Epithelial cell of esophagus (primary cell): ENCODE results near the gene INHBB.

Source experiments
- DNase-seq: peaks from one replicate; pipeline ENCODE4 v3.0.0; 2010; ENCODE audit warnings: low read depth
- H3K4me3 ChIP-seq: 2 replicates; pipeline ENCODE4 v1.5.1; 2011; ENCODE audit warnings: mild to moderate bottlenecking, low read length, control low read depth
- TF ChIP-seq, protein P1 (sequence below): IDR thresholded peaks from 2 replicates; pipeline ENCODE4 v1.5.1; 2011; ENCODE audit warnings: low read depth, mild to moderate bottlenecking, low read length, control low read depth, inconsistent platforms; ENCODE audit not compliant: insufficient read depth; ENCODE audit errors: missing control alignments

The INHBB gene

DNA sequence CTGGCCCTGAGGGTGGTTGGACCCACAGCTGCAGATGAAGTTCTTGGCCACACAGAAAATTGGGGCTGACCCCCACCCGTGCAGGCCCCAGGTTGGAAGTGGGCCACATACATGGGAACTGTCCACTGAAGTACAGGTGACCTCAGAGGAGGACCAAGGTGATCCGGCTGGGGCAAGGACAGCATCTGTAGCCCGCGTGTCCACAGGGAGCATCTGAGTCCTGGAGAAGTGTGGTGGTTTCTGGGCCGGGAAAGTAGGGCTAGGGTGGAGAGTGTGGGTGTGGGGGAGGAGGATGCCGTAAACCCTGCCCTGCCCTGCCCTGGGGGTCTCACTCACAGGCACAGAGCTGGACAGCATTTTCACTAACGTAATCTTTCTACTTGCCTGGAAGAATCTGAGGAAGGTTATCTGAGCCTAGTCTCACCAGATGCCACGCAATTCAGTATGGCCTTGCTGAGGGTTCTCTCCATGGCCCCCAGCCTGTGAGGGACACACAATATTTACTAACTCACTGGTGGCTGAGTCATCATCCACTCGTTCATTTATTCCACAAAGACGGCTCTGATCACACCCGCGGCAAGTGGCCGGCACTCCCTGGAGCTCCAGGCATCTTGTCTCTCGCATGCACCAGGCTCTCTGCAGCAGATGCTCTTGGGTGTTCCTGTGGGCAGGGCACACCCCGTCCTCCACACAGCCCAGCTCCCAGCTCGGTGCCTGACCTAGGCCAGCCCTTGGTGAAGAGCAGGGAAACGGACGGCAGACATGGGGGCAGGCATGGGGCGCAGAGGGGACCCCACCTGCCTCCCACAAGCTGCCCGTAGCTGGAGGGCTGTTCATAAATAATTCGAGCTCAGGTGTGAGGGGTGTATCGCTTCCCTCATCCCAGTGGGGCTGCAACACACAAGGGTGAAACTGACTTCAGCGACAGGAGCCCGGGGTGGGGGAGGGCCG is 51.2 kb downstream of the INHBB start:
- no peak overlapping the region for H3K4me3 ChIP-seq
- TF ChIP-seq, protein P1, sequence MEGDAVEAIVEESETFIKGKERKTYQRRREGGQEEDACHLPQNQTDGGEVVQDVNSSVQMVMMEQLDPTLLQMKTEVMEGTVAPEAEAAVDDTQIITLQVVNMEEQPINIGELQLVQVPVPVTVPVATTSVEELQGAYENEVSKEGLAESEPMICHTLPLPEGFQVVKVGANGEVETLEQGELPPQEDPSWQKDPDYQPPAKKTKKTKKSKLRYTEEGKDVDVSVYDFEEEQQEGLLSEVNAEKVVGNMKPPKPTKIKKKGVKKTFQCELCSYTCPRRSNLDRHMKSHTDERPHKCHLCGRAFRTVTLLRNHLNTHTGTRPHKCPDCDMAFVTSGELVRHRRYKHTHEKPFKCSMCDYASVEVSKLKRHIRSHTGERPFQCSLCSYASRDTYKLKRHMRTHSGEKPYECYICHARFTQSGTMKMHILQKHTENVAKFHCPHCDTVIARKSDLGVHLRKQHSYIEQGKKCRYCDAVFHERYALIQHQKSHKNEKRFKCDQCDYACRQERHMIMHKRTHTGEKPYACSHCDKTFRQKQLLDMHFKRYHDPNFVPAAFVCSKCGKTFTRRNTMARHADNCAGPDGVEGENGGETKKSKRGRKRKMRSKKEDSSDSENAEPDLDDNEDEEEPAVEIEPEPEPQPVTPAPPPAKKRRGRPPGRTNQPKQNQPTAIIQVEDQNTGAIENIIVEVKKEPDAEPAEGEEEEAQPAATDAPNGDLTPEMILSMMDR, result no peak
- DNase-seq, result peak; percentile 34

DNA sequence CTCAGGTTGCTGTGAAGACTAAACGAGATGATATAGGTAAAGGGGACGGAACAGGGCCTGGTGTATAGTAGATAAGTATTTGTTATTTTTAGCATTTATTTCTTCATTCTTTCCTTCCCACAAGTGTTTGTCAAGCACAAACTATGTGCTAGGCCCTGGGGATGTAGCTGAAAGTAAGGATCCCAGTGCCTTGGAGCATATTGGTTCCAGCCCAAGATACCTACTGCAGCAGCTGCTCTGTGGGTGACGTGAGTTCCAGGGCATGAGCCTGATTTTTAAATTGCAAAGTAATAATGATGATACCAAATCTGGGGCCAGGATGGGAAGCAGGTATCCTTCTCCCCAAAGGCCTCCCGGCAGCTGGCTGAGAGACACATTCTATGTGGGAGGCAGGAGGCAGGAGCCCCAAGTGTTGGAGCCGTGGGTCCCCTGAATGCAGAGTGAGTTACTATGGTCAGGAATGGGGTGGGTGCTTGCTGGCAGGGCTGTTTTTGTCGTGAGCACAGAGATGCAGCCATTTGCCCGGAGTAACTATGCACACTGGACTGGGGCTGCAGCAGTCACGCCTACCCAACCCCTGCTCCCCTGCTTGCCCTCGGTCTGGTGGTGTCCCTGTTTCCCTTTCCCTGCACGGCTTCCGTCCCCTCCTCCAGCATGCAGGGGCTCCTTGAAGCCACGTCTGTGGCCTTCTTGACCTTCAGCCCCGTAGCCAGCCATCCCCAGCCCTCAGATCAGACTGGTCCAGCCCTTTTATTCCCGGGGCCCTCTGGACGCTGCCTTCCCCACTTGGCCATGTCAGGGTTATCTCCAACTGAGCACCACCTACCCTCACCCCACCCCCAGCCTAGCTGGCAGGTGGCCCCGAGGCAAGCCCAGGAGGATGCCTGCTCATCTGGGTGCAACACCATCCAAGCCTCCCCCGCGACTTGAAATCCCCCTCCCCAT is 52.4 kb downstream of the INHBB start:
- DNase-seq, result peak; percentile 37
- no peak overlapping the region for H3K4me3 ChIP-seq
- TF ChIP-seq, protein P1, result no peak

DNA sequence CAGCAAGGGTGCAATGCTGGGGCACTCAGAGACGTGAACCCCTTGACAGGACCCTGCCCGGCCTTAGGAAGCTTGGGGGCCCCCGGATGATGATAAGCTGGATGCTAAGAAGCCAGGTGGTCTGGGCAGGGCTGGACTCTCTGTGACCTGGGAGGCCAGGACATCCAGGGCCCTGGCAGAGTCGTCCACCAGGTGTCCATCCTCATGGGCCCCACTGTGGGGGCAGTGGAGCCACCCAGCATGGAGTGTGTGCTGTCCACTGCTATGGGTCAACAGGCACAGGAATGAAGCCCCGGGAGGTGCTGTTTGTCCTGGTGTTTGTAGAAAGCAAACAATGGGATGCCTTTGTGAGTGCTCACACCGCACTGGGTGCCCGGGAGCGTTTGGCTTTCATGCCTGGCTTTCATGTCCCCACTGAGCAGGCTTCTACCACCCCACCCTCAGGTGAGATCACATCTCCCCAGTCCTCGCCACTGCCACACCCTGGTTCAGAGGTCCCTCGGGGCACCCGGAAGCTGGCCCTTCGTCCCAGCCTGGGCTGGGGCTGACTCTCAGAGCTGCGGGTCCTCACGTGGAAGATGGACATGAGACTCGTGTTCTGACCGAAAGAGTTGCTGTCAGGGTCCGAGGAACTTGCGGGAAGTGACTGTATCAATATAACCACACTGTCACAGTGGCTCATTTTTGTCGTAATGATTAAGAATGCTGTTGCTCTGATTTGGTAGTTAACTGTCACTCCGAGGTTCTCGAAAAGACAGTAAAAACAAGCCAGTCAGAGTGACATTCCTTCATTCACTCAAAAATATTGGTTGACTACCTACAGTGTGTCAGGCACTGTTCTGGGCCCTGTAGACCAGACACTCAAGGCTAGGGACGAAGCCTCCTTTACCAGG is 53.3 kb downstream of the INHBB start:
- no peak overlapping the region for H3K4me3 ChIP-seq
- TF ChIP-seq, protein P1, result no peak

DNA sequence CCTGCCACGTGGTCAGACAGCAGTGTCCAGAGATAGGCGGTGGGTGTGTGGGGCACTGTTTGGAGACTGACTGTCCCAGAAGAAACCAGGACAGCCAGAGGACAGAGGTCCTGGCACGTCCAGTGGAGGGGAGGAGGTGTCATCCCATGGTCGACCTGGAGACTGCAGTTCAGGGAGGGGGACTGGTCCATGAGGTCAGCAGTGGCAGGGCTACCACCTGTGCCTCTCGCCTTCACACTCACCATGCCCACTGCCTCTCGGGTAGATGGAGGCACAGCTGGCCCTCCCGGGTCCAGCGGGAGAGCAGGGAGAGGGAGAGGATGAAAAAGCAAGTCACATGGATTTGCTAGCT is 53.9 kb downstream of the INHBB start:
- TF ChIP-seq, protein P1, result no peak
- DNase-seq, result no peak
- no peak overlapping the region for H3K4me3 ChIP-seq

More for the DNA sequence above, 53.3 kb downstream of the INHBB start:
- DNase-seq, result peak; percentile 65

DNA sequence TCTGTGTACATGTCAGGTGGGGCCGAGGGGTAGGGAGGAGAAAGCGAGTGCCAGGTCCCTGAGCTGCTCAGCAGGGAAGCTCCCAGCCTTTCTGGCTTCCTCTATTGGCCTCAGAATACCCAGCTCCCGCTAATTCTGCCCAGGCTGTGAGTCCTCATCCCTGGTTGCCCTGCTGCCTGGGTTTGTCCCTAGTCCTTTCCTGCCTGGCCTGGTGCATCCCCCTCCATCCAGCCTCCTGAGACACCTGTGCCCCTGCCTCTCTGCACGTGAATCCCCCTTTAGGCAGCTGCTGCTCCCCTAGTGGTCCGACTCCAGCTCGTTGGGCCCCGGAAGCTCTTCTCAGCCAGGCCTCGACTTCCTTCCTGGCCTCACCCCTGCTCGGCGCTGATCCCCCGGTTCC is 54.6 kb downstream of the INHBB start:
- no peak for DNase-seq
- no peak overlapping the region for H3K4me3 ChIP-seq
- TF ChIP-seq, protein P1, result no peak
